ENCODE measurements around the gene FRMPD3.

The FRMPD3 gene

DNA sequence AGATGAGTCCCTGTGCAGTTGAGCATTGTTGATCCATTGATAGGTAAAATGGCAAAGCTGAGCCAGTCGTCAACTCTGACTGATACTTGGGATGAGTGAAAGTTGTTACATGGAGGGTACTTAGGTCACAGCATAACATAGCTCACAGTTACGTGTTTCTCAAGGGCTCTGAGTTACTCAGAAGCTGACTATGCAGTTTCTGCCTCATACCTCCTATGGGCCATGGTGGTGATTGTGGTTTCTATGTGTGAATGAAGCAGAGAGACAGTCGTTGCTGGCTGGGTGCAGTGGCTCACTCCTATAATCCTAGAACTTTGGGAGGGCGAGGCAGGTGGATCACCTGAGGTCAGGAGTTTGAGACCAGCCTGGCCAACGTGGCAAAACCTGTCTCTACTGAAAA is 30.8 kb downstream of the FRMPD3 start:
- DNase-seq (ENCODE audit: low spot score): no peak

- DNase-seq (ENCODE audit: low spot score): no peak
These were observed 32.6 kb downstream of the FRMPD3 start for GRCh38 chrX:107482046-107482445.

GRCh38 chrX:107484002-107484726 is 34.7 kb downstream of the FRMPD3 start:
- no peak for DNase-seq (ENCODE audit: low spot score)

- DNase-seq (ENCODE audit: low spot score): no peak
These were observed 35.6 kb downstream of the FRMPD3 start for GRCh38 chrX:107485013-107485412.

- no peak for DNase-seq (ENCODE audit: low spot score)
These were observed 43.7 kb downstream of the FRMPD3 start for GRCh38 chrX:107493141-107493540.

DNA sequence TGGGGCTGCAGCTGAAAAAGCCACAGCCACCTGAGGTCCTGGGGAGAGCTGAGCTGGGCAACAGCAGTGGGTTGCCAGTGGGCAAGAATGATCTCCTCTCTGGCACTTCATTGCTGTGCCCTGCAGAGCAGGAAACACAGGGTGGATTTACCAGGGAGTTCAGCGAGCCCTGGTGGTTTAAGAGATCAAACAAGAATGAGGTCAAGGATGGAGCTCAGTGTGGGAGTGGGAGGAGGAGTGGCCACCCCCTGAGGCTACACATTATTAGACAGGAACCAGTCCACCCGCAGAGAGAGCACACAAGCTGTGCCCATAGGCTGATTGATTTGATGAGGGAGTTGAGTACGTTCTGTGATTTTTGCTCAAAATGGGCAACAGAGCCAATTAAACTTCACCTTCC is 47.3 kb downstream of the FRMPD3 start:
- DNase-seq (ENCODE audit: low spot score): no peak
